Activated naive CD4-positive, alpha-beta T cell treated with anti-CD3 and anti-CD28 coated beads, Interleukin-2, amount 10 ng/mL, durations not matched to agents 7 days and 5 days (primary cell): ENCODE results near the gene SPRING1.
"Not testable (repeated sequence)": the region's sequence is repeated elsewhere in the genome, so short reads cannot be mapped to it uniquely, and the experiment has no call there.

Experiments
- CTCF ChIA-PET: fragments of 350-600 bp; sonication (Branson Sonifier 250); formaldehyde crosslinking; loops from one replicate; lab custom pipeline; 2021; ENCODE audit warnings: antibody characterized with exemption; lab: Charles Lee
- DNase-seq: peaks from one replicate; pipeline ENCODE4 v3.0.0-alpha.2; 2020
- H3K27ac Mint-ChIP-seq: one replicate; pipeline ENCODE4 v1.8.0; 2021; ENCODE audit warnings: mild to moderate bottlenecking, moderate library complexity, mixed read lengths
- H3K27me3 Mint-ChIP-seq: one replicate; pipeline ENCODE4 v1.8.0; 2021; ENCODE audit warnings: mild to moderate bottlenecking, mixed read lengths
- H3K36me3 Mint-ChIP-seq: one replicate; pipeline ENCODE4 v1.8.0; 2021; ENCODE audit warnings: mixed read lengths
- H3K4me1 Mint-ChIP-seq: one replicate; pipeline ENCODE4 v1.8.0; 2021; ENCODE audit warnings: mixed read lengths
- H3K4me3 Mint-ChIP-seq: one replicate; pipeline ENCODE4 v1.8.0; 2021; ENCODE audit warnings: mild to moderate bottlenecking, moderate library complexity, mixed read lengths
- H3K9me3 Mint-ChIP-seq: one replicate; pipeline ENCODE4 v1.8.0; 2021; ENCODE audit warnings: mixed read lengths

The SPRING1 gene

DNA sequence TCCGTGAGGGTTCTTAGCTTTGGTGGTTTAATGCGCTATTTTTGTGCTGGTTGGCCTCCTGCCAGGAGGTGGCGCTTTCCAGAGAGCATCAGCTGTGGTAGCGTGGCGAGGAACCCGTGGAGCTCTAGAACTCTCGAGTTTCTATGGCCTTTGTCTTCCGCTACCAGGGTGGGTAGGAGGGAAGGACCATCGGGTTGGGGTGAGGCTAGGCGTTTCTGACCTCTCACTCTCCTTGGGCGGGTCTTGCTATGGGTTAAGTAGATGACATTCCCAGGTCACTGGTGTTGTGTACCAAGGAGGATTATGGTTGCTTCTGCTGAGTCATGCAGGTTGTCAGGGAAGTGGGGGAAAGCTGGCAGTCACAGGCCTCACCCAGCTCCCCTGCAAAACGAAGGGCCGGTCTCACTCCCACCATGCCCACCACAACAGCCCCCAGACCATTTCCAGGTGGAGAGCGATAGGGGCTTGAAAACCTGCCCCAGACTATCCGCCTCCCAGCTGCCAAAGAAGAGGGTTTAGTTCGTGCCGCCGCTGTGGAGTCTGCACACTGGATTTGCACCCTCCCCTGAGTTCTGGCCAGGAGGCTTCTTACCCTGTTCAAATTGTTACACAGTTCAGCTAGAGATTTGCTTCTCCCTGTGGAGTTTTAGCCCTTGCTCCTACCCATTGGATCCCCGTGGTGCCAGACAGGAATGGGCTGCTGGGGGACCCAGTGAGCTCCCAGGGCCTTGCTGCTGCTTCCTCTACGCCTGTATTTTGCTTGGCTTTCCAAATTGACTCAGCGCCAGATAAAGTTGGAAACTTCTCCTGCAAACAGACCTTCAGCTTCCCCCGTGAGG, 22.1 kb upstream of the SPRING1 start:
- Mint-ChIP-seq H3K36me3 (peaks cover 16% of the 10 kb centered on the region), H3K4me3 (peak overlapping the region; percentile 65), H3K27ac (peak overlapping the region; percentile 79), H3K27me3 (no peaks in the 10 kb centered on the region), H3K4me1 (peaks cover 37% of the 10 kb centered on the region), H3K9me3 (no peaks in the 10 kb centered on the region)
- CTCF ChIA-PET, result interaction anchor here (1.0 to 1.9 kb wide), 5 partner anchors 10 to 133 kb away, joined by 3 to 6 read pairs (median 3); no protein-coding TSS in a partner anchor
- DNase-seq, result peak; percentile 59

DNA sequence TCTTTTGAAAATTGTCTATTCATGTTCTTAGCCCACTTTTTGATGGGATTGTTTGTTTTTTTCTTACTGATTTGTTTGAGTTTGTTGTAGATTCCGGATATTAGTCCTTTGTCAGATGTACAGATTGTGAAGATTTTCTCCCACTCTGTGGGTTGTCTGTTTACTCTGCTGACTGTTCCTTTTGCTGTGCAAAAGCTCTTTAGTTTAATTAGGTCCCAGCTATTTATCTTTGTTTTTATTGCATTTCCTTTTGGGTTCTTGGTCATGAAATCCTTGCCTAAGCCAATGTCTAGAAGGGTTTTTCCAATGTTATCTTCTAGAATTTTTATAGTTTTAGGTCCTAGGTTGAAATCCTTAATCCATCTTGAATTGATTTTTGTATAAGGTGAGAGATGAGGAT, 16.9 kb upstream of the SPRING1 start:
- DNase-seq, H3K9me3 Mint-ChIP-seq, H3K27me3 Mint-ChIP-seq, CTCF ChIA-PET, H3K4me3 Mint-ChIP-seq, H3K27ac Mint-ChIP-seq: not testable (repeated sequence)
- Mint-ChIP-seq H3K36me3 (peaks cover 25% of the 10 kb centered on the region), H3K4me1 (peaks cover 38% of the 10 kb centered on the region)

DNA sequence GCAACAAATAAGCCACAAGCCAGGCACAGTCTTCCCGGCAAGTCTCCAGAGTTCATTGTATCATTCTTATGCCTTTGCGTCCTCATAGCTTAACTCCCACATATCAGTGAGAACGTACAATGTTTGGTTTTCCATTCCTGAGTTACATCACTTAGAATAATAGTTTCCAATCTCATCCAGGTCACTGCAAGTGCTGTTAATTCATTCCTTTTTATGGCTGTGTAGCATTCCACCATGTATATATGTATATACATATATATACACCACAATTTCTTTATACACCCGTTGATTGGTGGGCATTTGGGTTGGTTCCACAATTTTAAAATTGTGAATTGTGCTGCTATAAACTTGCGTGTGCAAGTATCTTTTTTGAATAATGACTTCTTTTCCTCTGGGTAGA, 16.2 kb upstream of the SPRING1 start:
- H3K4me3 Mint-ChIP-seq, CTCF ChIA-PET, H3K27ac Mint-ChIP-seq, DNase-seq, H3K27me3 Mint-ChIP-seq, H3K9me3 Mint-ChIP-seq: not testable (repeated sequence)
- Mint-ChIP-seq H3K36me3 (peaks cover 23% of the 10 kb centered on the region), H3K4me1 (peaks cover 35% of the 10 kb centered on the region)

DNA sequence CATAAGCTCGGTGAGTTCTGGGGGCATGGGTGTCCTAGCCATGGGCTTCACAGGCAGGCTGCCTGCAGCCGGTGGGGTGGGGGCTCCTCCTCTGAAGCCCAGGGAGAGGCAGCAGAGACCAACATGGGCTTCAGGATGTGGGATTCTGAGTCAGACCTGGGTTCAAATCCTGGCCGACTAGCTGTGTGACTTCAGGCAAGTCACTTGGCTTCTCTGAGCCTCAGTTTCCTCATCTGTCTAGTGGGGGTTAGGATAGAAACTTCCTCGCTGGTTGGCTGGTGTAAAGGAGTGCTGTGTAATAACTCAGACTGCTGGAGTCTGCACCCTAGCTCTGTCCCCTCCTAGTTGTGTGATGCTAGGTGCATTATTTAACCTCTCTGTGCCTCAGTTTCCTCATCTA, 12.4 kb upstream of the SPRING1 start:
- Mint-ChIP-seq H3K27ac (no peak overlapping the region), H3K27me3 (no peaks in the 10 kb centered on the region), H3K9me3 (no peaks in the 10 kb centered on the region), H3K4me1 (peaks cover 6% of the 10 kb centered on the region), H3K36me3 (peaks cover 12% of the 10 kb centered on the region), H3K4me3 (no peak overlapping the region)
- CTCF ChIA-PET, result no interaction called here
- DNase-seq, result no peak

DNA sequence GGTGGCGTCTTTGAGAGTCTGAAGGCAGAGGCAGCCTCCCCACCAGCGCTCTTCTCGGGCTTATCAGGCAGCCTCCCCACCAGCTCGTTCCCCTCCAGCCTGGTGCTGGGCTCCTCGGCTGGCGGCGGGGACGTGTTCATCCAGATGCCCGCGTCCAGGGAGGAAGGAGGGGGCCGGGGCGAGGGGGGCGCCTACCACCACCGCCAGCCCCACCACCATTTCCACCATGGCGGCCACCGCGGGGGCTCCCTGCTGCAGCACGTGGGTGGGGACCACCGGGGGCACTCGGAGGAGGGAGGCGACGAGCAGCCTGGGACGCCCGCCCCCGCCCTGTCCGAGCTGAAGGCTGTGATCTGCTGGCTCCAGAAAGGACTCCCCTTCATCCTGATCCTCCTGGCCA, 12.0 kb upstream of the SPRING1 start:
- H3K4me3 Mint-ChIP-seq, result no peak overlapping the region
- DNase-seq, result no peak
- peaks cover 6% of the 10 kb centered on the region for H3K4me1 Mint-ChIP-seq
- H3K27me3 Mint-ChIP-seq, result no peaks in the 10 kb centered on the region
- H3K9me3 Mint-ChIP-seq, result no peaks in the 10 kb centered on the region
- H3K36me3 Mint-ChIP-seq, result peaks cover 12% of the 10 kb centered on the region
- CTCF ChIA-PET, result no interaction called here
- no peak overlapping the region for H3K27ac Mint-ChIP-seq

DNA sequence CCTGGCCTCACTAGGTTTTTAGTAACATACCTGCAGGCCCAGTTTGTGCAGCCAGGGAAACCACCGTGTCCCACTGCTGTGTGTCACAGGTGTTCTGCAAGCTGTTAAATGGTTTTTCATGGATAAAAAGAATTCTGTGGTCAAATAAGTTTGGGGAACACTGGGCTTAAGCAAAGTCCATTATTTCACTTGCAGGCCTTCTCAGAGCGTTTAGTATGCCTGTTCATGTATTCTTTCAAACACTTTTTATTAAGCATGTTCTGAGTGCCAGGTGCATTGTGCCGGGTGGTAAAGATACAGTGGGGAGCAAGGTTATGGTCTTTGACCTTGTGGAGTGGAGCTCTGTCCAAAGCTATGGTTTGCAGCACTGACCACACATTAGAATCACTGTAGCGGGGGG, 7.7 kb upstream of the SPRING1 start:
- H3K27me3 Mint-ChIP-seq, result no peaks in the 10 kb centered on the region
- CTCF ChIA-PET, result no interaction called here
- H3K4me3 Mint-ChIP-seq, result no peak overlapping the region
- no peak overlapping the region for H3K27ac Mint-ChIP-seq
- no peaks in the 10 kb centered on the region for H3K4me1 Mint-ChIP-seq
- peaks cover 3% of the 10 kb centered on the region for H3K36me3 Mint-ChIP-seq
- DNase-seq, result no peak
- no peaks in the 10 kb centered on the region for H3K9me3 Mint-ChIP-seq

DNA sequence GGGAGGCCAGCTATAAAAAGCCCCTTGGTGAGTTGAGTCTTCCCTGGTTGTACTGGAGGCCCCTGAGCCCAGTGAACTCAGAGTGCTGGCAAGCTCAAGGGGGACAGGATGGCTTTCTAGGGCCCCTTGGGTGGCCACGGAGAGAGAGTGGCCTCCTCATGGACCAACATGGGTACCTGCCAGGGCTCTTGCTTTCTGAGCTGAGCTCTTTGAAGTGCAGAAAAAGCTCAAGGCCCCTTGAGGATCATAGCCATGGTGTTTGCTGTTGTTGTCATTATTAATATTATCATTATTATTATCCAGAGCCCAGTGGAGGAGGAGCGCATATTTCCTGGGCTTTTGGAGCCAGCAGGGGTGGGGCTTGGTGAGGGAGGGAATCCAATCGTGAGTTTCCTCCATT, 6.9 kb upstream of the SPRING1 start:
- Mint-ChIP-seq H3K27me3 (no peaks in the 10 kb centered on the region), H3K36me3 (peaks cover 3% of the 10 kb centered on the region), H3K4me3 (no peak overlapping the region), H3K27ac (no peak overlapping the region), H3K4me1 (no peaks in the 10 kb centered on the region), H3K9me3 (no peaks in the 10 kb centered on the region)
- CTCF ChIA-PET, result no interaction called here
- DNase-seq, result no peak

DNA sequence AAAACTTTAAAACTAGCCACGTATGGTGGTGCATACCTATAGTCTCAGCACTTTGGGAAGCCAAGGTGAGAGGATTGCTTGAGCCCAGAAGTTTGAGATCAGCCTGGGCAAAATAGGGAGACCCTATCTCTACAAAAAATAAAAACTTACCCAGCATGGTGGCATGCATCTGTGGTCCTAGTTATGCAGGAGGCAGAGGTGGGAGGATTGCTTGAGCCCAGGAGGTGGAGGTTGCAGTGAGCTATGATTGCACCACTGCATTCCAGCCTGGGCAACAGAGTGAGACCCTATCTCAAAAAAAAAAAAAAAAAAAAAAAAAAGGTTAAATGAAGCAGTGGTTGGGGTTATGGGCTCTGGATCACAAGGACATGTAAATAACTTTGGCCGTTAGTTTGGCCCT, 4.9 kb upstream of the SPRING1 start:
- H3K27ac Mint-ChIP-seq, H3K4me3 Mint-ChIP-seq, H3K36me3 Mint-ChIP-seq, DNase-seq, H3K27me3 Mint-ChIP-seq, H3K9me3 Mint-ChIP-seq: not testable (repeated sequence)
- peaks cover 16% of the 10 kb centered on the region for H3K4me1 Mint-ChIP-seq
- CTCF ChIA-PET, result interaction anchor here (0.6 kb wide), 1 partner anchor 14 kb away, joined by 3 read pairs; no protein-coding TSS in a partner anchor

DNA sequence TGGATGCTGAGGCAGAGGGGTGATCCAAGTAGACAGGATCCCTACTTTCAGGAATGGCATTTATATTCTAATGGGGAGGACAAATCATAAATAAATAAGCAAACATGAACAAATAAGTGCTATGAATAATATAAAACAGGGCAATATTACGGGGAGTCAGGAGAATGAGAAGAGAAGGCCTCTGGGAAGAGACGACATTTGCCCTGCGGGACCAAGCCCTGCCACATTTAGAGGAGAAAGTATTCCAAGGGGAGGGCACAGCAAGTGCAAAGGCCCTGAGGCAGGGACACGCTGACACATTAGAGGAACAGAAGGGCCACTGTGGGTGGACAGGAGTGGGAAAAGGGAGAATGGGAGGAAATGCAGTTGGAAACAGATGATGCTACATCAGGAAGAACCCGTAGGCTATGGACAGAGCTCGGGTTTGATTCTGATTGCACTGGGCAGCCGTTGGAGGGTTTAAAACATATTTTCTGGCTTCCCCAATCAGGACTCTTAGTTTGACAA, 1.6 kb upstream of the SPRING1 start:
- H3K4me3 Mint-ChIP-seq, result no peak overlapping the region

DNA sequence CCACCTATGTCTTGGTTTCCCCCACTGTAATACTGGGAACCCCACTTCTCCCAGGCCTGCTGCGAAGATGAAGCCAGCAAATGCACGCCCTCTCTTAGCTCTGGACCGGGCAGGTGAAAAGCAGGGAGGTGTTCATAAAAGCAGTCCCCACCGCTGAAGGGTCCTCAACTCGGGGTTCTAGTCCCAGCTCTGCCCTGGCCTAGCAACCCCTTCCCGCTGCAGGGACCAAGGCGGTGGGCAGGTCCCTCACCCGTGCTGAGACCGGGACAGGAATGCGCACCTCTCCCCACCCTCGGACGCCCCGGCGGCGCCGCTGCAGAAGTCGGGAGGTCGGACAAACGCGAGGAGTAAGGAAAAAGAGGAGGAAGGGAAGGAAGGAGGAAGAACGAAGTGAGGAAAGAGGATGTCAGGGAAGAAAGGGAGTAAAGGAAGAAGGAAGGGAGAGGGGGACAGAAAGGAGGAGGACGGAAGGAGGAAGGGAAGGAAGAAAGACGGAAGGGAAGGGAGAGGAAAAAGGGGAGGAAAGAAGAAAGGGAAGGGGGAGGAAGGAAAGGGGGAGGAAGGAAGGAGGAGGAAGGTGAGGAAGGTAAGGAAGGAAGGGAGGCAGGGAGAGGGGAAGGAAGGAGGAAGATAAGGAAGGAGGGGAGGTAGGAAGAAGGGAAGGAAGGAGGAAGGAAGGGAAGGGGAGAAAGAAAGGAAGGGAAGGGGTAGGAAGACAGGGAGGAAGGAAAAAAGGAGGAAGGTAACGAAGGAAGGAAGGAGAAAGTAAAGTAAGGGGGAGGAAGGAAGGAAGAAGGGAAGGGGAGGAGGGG, 701 bp downstream of the SPRING1 start:
- CTCF ChIA-PET, result interaction anchor here (0.9 kb wide), 1 partner anchor 13 kb away, joined by 3 read pairs; no protein-coding TSS in a partner anchor
- peaks cover 40% of the 10 kb centered on the region for H3K4me1 Mint-ChIP-seq
- peak overlapping the region; percentile 84 for H3K4me3 Mint-ChIP-seq
- no peaks in the 10 kb centered on the region for H3K9me3 Mint-ChIP-seq
- H3K36me3 Mint-ChIP-seq, result peaks cover 18% of the 10 kb centered on the region
- peak; percentile 34 for DNase-seq
- peak overlapping the region; percentile 80 for H3K27ac Mint-ChIP-seq
- H3K27me3 Mint-ChIP-seq, result no peaks in the 10 kb centered on the region

More for the DNA sequence above, 1.6 kb upstream of the SPRING1 start:
- no peak for DNase-seq
- peaks cover 35% of the 10 kb centered on the region for H3K4me1 Mint-ChIP-seq
- no peak overlapping the region for H3K27ac Mint-ChIP-seq
- no peaks in the 10 kb centered on the region for H3K27me3 Mint-ChIP-seq
- CTCF ChIA-PET, result no interaction called here
- no peaks in the 10 kb centered on the region for H3K9me3 Mint-ChIP-seq
- peaks cover 10% of the 10 kb centered on the region for H3K36me3 Mint-ChIP-seq

DNA sequence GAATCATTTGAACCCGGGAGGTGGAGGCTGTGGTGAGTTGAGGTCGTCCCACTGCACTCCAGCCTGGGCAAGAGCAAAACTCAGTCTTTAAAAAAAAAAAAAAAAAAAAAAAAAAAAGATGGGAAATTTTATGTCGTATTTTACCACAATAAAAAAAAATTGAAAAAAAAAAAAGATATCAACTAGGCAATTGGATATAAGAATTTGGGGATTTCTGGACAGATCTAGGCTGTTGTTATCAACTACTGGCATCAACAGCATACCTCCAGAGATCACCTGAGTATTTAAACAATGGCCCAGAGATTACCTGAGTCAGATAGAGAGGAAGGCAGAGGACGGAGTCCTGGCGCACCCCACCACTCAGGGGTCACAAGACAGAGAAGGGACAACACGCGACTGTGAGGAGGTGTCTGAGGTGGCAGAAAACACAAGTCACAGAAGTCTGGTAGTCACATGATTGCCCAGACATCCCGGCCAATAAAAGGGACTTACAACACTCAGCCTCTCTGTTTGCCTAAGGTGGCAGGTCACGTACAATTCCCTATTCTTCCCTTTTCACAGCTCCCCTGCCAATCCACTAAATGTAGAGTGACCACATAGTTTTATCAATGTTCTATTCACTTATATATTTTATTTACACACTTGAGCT, 1.8 kb downstream of the SPRING1 start:
- no peaks in the 10 kb centered on the region for H3K27me3 Mint-ChIP-seq
- H3K4me1 Mint-ChIP-seq, result peaks cover 40% of the 10 kb centered on the region
- DNase-seq, result no peak
- CTCF ChIA-PET, result interaction anchor here (0.9 kb wide), 1 partner anchor 12 kb away, joined by 3 read pairs; no protein-coding TSS in a partner anchor
- peak overlapping the region; percentile 84 for H3K4me3 Mint-ChIP-seq
- peaks cover 15% of the 10 kb centered on the region for H3K36me3 Mint-ChIP-seq
- H3K9me3 Mint-ChIP-seq, result no peaks in the 10 kb centered on the region
- peak overlapping the region; percentile 17 for H3K27ac Mint-ChIP-seq

DNA sequence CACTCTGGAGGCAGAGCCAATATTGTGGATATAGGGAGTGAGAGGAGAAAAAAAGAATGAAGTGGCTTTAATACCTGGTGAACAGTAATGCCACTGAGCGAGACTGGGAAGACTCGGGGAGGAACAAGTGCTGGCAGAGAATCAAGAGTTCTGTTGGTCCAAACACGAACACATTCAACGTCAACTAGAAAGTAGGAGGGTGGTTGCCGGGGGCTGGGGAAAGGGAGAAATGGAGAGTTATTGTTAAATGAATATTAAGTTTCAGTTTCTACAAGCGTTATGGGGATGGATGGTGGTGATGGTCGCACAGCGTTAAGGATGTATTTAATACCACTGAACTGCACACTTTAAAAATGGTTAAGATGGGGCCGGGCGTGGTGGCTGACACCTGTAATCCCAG, 2.8 kb downstream of the SPRING1 start:
- H3K36me3 Mint-ChIP-seq, result peaks cover 15% of the 10 kb centered on the region
- no peak overlapping the region for H3K27ac Mint-ChIP-seq
- CTCF ChIA-PET, result no interaction called here
- H3K9me3 Mint-ChIP-seq, result no peaks in the 10 kb centered on the region
- peaks cover 40% of the 10 kb centered on the region for H3K4me1 Mint-ChIP-seq
- no peaks in the 10 kb centered on the region for H3K27me3 Mint-ChIP-seq
- DNase-seq, result no peak
- H3K4me3 Mint-ChIP-seq, result peak overlapping the region; percentile 20

DNA sequence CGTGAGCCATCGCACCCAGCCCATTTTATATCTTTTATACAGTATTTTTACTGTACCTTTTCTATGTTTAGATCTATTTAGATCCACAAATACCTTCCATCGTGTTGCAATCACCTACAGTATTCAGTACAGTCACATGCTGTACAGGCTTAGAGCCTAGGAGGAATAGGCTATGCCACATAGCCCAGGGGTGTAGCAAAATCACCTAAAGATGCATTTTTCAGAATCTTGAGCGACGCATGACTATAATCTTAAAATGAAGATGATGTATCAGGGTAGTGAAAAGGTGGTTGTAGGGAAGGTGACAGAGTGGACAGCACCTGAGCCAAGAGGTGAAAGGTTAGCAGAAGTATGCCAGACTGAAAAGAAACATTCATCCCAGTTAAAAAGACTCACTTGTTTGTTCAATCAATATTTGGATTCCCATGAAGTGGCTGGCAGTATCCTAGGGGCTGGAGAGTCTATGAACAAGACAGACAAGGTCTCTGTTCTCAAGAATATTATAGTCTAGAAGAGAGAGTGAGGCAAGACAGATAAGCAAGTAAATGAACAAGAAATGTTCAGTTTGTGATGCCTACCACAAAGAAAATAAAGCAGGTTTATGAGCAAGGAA, 3.6 kb downstream of the SPRING1 start:
- Mint-ChIP-seq H3K4me3 (no peak overlapping the region), H3K4me1 (peaks cover 37% of the 10 kb centered on the region), H3K36me3 (peaks cover 15% of the 10 kb centered on the region), H3K27ac (no peak overlapping the region), H3K27me3 (no peaks in the 10 kb centered on the region), H3K9me3 (no peaks in the 10 kb centered on the region)
- no peak for DNase-seq
- CTCF ChIA-PET, result interaction anchor here (1.2 kb wide), 1 partner anchor 25 kb away, joined by 5 read pairs; no protein-coding TSS in a partner anchor
